HG03442 (cell line): ENCODE results near the gene NVL.
"Not testable (repeated sequence)": the region's sequence is repeated elsewhere in the genome, so short reads cannot be mapped to it uniquely, and the experiment has no call there.

Experiments used
- ATAC-seq: cut with Tn5 transposase; IDR thresholded peaks from one replicate; pipeline ENCODE4 v1.9.1; 2021; ENCODE audit warnings: mild to moderate bottlenecking, moderate library complexity; ENCODE audit not compliant: unreplicated experiment

NVL gene

GRCh38 chr1:224329842-224330753, at the start of gene NVL:
NVL (minus strand) TSS chr1:224330172; CDS start chr1:224330127, 45 bp downstream.
- ATAC-seq = peak; percentile 71

- peak; percentile 38 for ATAC-seq
Observed at GRCh38 chr1:224378855-224379631, 49.1 kb upstream of the NVL start.

GRCh38 chr1:224377676-224378006, 47.7 kb upstream of the NVL start:
- peak; percentile 77 for ATAC-seq

- no peak for ATAC-seq
Observed at GRCh38 chr1:224375059-224375458, 45.1 kb upstream of the NVL start.

GRCh38 chr1:224373008-224373590, 43.1 kb upstream of the NVL start:
- ATAC-seq = no peak

GRCh38 chr1:224368409-224368808, 38.4 kb upstream of the NVL start:
- peak; percentile 93 for ATAC-seq

GRCh38 chr1:224359207-224359606, 29.2 kb upstream of the NVL start:
- no peak for ATAC-seq

GRCh38 chr1:224358237-224358636, 28.3 kb upstream of the NVL start:
- ATAC-seq = no peak

GRCh38 chr1:224357626-224358124, 27.7 kb upstream of the NVL start:
- no peak for ATAC-seq

- ATAC-seq = peak; percentile 96
Observed at GRCh38 chr1:224356685-224357625, 27.0 kb upstream of the NVL start, which contains the start of gene CNIH4. CNIH4 (plus strand) TSS chr1:224356879; CDS start chr1:224356925, 46 bp downstream.

GRCh38 chr1:224353975-224354925, 24.3 kb upstream of the NVL start:
- ATAC-seq = no peak

GRCh38 chr1:224352436-224353085, 22.6 kb upstream of the NVL start:
- ATAC-seq = not testable (repeated sequence)

GRCh38 chr1:224349716-224350115, 19.7 kb upstream of the NVL start:
- not testable (repeated sequence) for ATAC-seq

- no peak for ATAC-seq
Observed at GRCh38 chr1:224348137-224348536, 18.2 kb upstream of the NVL start.

- ATAC-seq = no peak
Observed at GRCh38 chr1:224343679-224344078, 13.7 kb upstream of the NVL start.

GRCh38 chr1:224340453-224341384, 10.7 kb upstream of the NVL start:
- ATAC-seq = peak; percentile 77

- ATAC-seq = no peak
Observed at GRCh38 chr1:224339442-224340033, 9.6 kb upstream of the NVL start.
